ENCODE data around the gene KLHL36.

- no peak for TF ChIP-seq CTCF (IDR thresholded peaks at IDR 0.05)
- no peak for TF ChIP-seq SIN3A (IDR thresholded peaks at IDR 0.05; ENCODE audit: borderline replicate concordance, low read depth, low read length)
- TF ChIP-seq, protein P1, sequence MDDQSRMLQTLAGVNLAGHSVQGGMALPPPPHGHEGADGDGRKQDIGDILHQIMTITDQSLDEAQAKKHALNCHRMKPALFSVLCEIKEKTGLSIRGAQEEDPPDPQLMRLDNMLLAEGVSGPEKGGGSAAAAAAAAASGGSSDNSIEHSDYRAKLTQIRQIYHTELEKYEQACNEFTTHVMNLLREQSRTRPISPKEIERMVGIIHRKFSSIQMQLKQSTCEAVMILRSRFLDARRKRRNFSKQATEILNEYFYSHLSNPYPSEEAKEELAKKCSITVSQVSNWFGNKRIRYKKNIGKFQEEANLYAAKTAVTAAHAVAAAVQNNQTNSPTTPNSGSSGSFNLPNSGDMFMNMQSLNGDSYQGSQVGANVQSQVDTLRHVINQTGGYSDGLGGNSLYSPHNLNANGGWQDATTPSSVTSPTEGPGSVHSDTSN (IDR thresholded peaks at IDR 0.05): no peak
- no peak for TF ChIP-seq FOSL2 (IDR thresholded peaks at IDR 0.05; ENCODE audit: borderline replicate concordance, low read depth)
- TF ChIP-seq, protein P2, sequence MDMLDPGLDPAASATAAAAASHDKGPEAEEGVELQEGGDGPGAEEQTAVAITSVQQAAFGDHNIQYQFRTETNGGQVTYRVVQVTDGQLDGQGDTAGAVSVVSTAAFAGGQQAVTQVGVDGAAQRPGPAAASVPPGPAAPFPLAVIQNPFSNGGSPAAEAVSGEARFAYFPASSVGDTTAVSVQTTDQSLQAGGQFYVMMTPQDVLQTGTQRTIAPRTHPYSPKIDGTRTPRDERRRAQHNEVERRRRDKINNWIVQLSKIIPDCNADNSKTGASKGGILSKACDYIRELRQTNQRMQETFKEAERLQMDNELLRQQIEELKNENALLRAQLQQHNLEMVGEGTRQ (IDR thresholded peaks at IDR 0.05; ENCODE audit: borderline replicate concordance, low read depth, low read length): no peak
- TF ChIP-seq GABPA (IDR thresholded peaks at IDR 0.05; ENCODE audit: low read depth): no peak
- TF ChIP-seq POLR2AphosphoS5 (IDR thresholded peaks at IDR 0.05; ENCODE audit: low read depth, low read length): no peak
- TF ChIP-seq CHD2 (IDR thresholded peaks at IDR 0.05; ENCODE audit: low read length, partially characterized antibody): no peak
- TF ChIP-seq EP300 (IDR thresholded peaks at IDR 0.05; ENCODE audit: borderline replicate concordance in 1 of 2, low read depth in 1 of 2, low read length in 1 of 2): no peak
- TF ChIP-seq ELF1 (IDR thresholded peaks at IDR 0.05): no peak
- no peak for TF ChIP-seq YY1 (IDR thresholded peaks at IDR 0.05; ENCODE audit: low read depth)
- TF ChIP-seq ZBTB33 (IDR thresholded peaks at IDR 0.05; ENCODE audit: borderline replicate concordance, low read depth): no peak
- no peak for TF ChIP-seq SMC3 (IDR thresholded peaks at IDR 0.05; ENCODE audit: low read depth, low read length)
- TF ChIP-seq USF1 (IDR thresholded peaks at IDR 0.05; ENCODE audit: borderline replicate concordance, low read depth): no peak
These were observed 41.9 kb downstream of the KLHL36 start for GRCh38 chr16:84690088-84690819.

All from SK-N-SH (cell line).